Neural cell (in vitro differentiated cells): ENCODE data around the gene AKAP8L. TPM values are rescaled to one million over a fixed set of nuclear protein-coding genes. Genes with fewer than 3 reads are reported as not detected.

Experiments used
- H2AFZ ChIP-seq: fragments of 200-600, 300-800 bp; sonication (generic), shearing (Covaris generic); 2 replicates; pipeline ENCODE4 v1.6.0; 2014; ENCODE audit warnings: low read depth, mild to moderate bottlenecking, antibody characterized with exemption, low read length, moderate library complexity
- H3F3A ChIP-seq: fragments of 200-600 bp; shearing (Covaris generic); 2 replicates; pipeline ENCODE4 v1.6.1; 2016; ENCODE audit warnings: mild to moderate bottlenecking, moderate library complexity, mixed read lengths, antibody characterized with exemption, low read length; ENCODE audit not compliant: insufficient read depth, poor library complexity, severe bottlenecking
- H3K27ac ChIP-seq: fragments of 200-600, 300-800 bp; sonication (generic), shearing (Covaris generic); 2 replicates; pipeline ENCODE4 v1.5.1; 2014; ENCODE audit warnings: mild to moderate bottlenecking, low read length, moderate library complexity
- H3K27me3 ChIP-seq: fragments of 300-800, 200-600 bp; sonication (generic), shearing (Covaris generic); 2 replicates; pipeline ENCODE4 v1.6.0; 2014; ENCODE audit warnings: mild to moderate bottlenecking, low read depth, low read length, moderate library complexity; ENCODE audit not compliant: insufficient read depth
- H3K36me3 ChIP-seq: fragments of 300-800, 200-600 bp; sonication (generic), shearing (Covaris generic); 2 replicates; pipeline ENCODE4 v1.5.1; 2014; ENCODE audit warnings: mild to moderate bottlenecking, antibody characterized with exemption, low read length, moderate library complexity; ENCODE audit not compliant: insufficient read depth
- H3K4me2 ChIP-seq: fragments of 300-800, 200-600 bp; sonication (generic), shearing (Covaris generic); 2 replicates; pipeline ENCODE4 v1.6.0; 2014; ENCODE audit warnings: mild to moderate bottlenecking, low read length
- H3K4me3 ChIP-seq: fragments of 300-800, 200-600 bp; sonication (generic), shearing (Covaris generic); 2 replicates; pipeline ENCODE4 v1.5.1; 2014; ENCODE audit warnings: mild to moderate bottlenecking, low read length, moderate library complexity
- H3K79me2 ChIP-seq: fragments of 200-600 bp; shearing (Covaris generic); replicated peaks from 2 replicates; pipeline ENCODE4 v1.6.0; 2014; ENCODE audit warnings: mild to moderate bottlenecking, low read length, moderate library complexity; ENCODE audit not compliant: insufficient read depth
- H3K9ac ChIP-seq: fragments of 300-800, 200-600 bp; sonication (generic), shearing (Covaris generic); 2 replicates; pipeline ENCODE4 v1.6.1; 2016; ENCODE audit warnings: mild to moderate bottlenecking, low read length, mixed read lengths
- H3K9me2 ChIP-seq: fragments of 200-600 bp; shearing (Covaris generic); 2 replicates; pipeline ENCODE4 v1.6.1; 2016; ENCODE audit warnings: mild to moderate bottlenecking, low read length, mixed read lengths; ENCODE audit not compliant: insufficient read depth
- H3K9me3 ChIP-seq: fragments of 200-600, 300-800 bp; sonication (generic), shearing (Covaris generic); 2 replicates; pipeline ENCODE4 v1.6.1; 2016; ENCODE audit warnings: mild to moderate bottlenecking, mixed run types, low read length, moderate library complexity, mixed read lengths
- H4K20me1 ChIP-seq: fragments of 200-600 bp; shearing (Covaris generic); 2 replicates; pipeline ENCODE4 v1.6.1; 2016; ENCODE audit warnings: mild to moderate bottlenecking, mixed run types; ENCODE audit not compliant: insufficient read depth
- EP300 ChIP-seq: fragments of 450-650 bp; conservative IDR thresholded peaks from 2 replicates; pipeline ENCODE4 v1.6.1; 2014; ENCODE audit warnings: antibody characterized with exemption, mild to moderate bottlenecking, moderate library complexity; ENCODE audit not compliant: poor library complexity, severe bottlenecking
- EZH2 ChIP-seq: fragments of 200-600, 300-800 bp; shearing (Covaris generic), sonication (generic); IDR thresholded peaks from 2 replicates; pipeline ENCODE4 v1.6.1; 2014; ENCODE audit warnings: antibody characterized with exemption, low read length, borderline replicate concordance, mild to moderate bottlenecking; ENCODE audit not compliant: insufficient read depth, poor library complexity, severe bottlenecking
- MXI1 ChIP-seq: fragments of 450-650 bp; conservative IDR thresholded peaks from 2 replicates; pipeline ENCODE4 v1.6.1; 2014; ENCODE audit warnings: antibody characterized with exemption, mild to moderate bottlenecking; ENCODE audit not compliant: poor library complexity, severe bottlenecking
- POLR2AphosphoS5 ChIP-seq: IDR thresholded peaks from 2 replicates; pipeline ENCODE4 v1.6.1; 2012
- RAD21 ChIP-seq: fragments of 450-650 bp; conservative IDR thresholded peaks from 2 replicates; pipeline ENCODE4 v1.6.1; 2014; ENCODE audit warnings: antibody characterized with exemption, mild to moderate bottlenecking, moderate library complexity
- SMC3 ChIP-seq: fragments of 450-650 bp; conservative IDR thresholded peaks from 2 replicates; pipeline ENCODE4 v1.6.1; 2014; ENCODE audit warnings: antibody characterized with exemption, mild to moderate bottlenecking, moderate library complexity; ENCODE audit not compliant: poor library complexity
- TAF1 ChIP-seq: IDR thresholded peaks from 2 replicates; pipeline ENCODE4 v1.6.1; 2012; ENCODE audit warnings: low read depth
- polyA plus RNA-seq: library from polyadenylated mRNA; depleted of rRNA; stranded (reverse); fragments of >200 nt; gene quantifications from 2 replicates; pipeline ENCODE4 v1.2.3, GENCODE V29; 2014
- TF ChIP-seq, protein P1 (sequence below): fragments of 450-650 bp; IDR thresholded peaks from 2 replicates; pipeline ENCODE4 v1.5.1; 2014; ENCODE audit warnings: antibody characterized with exemption, mild to moderate bottlenecking, moderate library complexity; ENCODE audit not compliant: poor library complexity, severe bottlenecking
- TF ChIP-seq, protein P2 (sequence below): IDR thresholded peaks from 2 replicates; pipeline ENCODE4 v1.6.1; 2012; ENCODE audit warnings: borderline replicate concordance

The AKAP8L gene
- polyA plus RNA-seq, 1 donor from 2014 or later = 281 TPM

DNA sequence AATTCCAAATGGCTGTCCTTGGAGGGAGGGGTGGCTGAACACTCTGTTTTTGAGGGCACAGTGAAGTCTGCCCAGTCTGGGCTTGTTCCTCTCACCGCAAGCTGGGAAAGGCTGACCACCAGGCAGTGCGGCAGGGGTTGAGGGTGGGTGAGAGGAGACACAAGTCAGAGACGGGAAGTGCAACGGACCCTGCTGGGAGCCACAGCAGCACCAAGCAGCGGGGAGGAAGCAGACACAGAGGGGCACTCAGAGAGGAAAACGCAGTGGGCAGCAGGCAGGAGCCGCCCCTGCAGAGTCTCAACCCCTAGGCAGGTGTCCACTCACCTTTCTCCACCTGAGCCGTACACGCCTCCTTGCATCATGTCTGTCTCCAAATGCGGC is 15.6 kb downstream of the AKAP8L start:
- H3K79me2 ChIP-seq = peaks cover 63% of the 10 kb centered on the region
- H4K20me1 ChIP-seq = peaks cover 74% of the 10 kb centered on the region
- H3K36me3 ChIP-seq = no peaks in the 10 kb centered on the region
- H3K9me2 ChIP-seq = no peaks in the 10 kb centered on the region
- H3K9me3 ChIP-seq = no peaks in the 10 kb centered on the region
- H3F3A ChIP-seq = no peaks in the 10 kb centered on the region
- H3K9ac ChIP-seq = no peak overlapping the region
- no peak for TF ChIP-seq SMC3
- no peak for TF ChIP-seq EZH2
- no peak for TF ChIP-seq MXI1
- no peak for TF ChIP-seq EP300
- no peak for TF ChIP-seq TAF1
- no peak for TF ChIP-seq RAD21
- no peak for TF ChIP-seq POLR2AphosphoS5
- TF ChIP-seq, protein P1, sequence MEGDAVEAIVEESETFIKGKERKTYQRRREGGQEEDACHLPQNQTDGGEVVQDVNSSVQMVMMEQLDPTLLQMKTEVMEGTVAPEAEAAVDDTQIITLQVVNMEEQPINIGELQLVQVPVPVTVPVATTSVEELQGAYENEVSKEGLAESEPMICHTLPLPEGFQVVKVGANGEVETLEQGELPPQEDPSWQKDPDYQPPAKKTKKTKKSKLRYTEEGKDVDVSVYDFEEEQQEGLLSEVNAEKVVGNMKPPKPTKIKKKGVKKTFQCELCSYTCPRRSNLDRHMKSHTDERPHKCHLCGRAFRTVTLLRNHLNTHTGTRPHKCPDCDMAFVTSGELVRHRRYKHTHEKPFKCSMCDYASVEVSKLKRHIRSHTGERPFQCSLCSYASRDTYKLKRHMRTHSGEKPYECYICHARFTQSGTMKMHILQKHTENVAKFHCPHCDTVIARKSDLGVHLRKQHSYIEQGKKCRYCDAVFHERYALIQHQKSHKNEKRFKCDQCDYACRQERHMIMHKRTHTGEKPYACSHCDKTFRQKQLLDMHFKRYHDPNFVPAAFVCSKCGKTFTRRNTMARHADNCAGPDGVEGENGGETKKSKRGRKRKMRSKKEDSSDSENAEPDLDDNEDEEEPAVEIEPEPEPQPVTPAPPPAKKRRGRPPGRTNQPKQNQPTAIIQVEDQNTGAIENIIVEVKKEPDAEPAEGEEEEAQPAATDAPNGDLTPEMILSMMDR = no peak
- TF ChIP-seq, protein P2, sequence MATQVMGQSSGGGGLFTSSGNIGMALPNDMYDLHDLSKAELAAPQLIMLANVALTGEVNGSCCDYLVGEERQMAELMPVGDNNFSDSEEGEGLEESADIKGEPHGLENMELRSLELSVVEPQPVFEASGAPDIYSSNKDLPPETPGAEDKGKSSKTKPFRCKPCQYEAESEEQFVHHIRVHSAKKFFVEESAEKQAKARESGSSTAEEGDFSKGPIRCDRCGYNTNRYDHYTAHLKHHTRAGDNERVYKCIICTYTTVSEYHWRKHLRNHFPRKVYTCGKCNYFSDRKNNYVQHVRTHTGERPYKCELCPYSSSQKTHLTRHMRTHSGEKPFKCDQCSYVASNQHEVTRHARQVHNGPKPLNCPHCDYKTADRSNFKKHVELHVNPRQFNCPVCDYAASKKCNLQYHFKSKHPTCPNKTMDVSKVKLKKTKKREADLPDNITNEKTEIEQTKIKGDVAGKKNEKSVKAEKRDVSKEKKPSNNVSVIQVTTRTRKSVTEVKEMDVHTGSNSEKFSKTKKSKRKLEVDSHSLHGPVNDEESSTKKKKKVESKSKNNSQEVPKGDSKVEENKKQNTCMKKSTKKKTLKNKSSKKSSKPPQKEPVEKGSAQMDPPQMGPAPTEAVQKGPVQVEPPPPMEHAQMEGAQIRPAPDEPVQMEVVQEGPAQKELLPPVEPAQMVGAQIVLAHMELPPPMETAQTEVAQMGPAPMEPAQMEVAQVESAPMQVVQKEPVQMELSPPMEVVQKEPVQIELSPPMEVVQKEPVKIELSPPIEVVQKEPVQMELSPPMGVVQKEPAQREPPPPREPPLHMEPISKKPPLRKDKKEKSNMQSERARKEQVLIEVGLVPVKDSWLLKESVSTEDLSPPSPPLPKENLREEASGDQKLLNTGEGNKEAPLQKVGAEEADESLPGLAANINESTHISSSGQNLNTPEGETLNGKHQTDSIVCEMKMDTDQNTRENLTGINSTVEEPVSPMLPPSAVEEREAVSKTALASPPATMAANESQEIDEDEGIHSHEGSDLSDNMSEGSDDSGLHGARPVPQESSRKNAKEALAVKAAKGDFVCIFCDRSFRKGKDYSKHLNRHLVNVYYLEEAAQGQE = no peak
- no peaks in the 10 kb centered on the region for H3K27me3 ChIP-seq
- H3K4me3 ChIP-seq = no peak overlapping the region
- no peak overlapping the region for H2AFZ ChIP-seq
- H3K27ac ChIP-seq = no peak overlapping the region
- no peak overlapping the region for H3K4me2 ChIP-seq

DNA sequence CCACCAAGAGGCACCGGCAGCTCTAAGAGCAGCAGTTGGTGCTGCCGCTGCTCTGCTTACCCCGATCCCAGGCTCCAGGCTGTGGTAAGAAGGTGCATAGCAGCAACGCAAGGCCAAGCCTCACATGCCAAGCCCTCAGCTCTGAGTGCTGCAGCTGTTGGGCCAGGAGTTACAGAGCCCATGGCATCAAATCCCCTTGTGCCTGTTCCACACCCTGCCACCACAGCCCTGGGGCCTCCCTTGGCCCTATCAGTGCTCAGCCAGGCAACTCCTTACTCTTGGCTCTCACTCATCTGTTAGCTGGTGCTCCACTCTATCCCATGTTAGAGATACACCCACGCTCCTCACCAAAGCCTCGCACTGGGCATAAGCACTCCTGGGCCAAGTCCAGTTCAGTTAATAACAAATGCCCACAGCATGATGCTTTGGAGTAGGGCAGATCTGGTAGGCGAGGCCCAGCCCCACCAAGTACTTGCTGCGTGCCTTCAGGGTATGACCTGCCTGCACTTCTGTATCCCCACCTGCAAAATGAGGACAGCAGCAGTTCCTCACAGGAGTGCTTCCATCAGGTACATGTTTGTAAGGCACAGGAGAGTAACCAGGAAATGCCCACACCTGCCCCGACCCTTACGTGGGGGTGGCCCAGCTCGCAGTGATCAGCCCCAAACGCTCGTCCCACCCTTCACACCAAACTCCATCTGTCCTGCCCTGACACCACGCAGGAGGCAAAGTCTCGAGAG is 16.2 kb downstream of the AKAP8L start:
- H3K79me2 ChIP-seq = peaks cover 57% of the 10 kb centered on the region
- H3K36me3 ChIP-seq = no peaks in the 10 kb centered on the region
- H2AFZ ChIP-seq = no peak overlapping the region
- H4K20me1 ChIP-seq = peaks cover 69% of the 10 kb centered on the region
- TF ChIP-seq, protein P1 = no peak
- TF ChIP-seq SMC3 = no peak
- TF ChIP-seq, protein P2 = no peak
- TF ChIP-seq EZH2 = no peak
- no peak for TF ChIP-seq POLR2AphosphoS5
- TF ChIP-seq RAD21 = no peak
- TF ChIP-seq TAF1 = no peak
- TF ChIP-seq MXI1 = no peak
- TF ChIP-seq EP300 = no peak
- H3K9me2 ChIP-seq = no peaks in the 10 kb centered on the region
- H3K27me3 ChIP-seq = no peaks in the 10 kb centered on the region
- H3K27ac ChIP-seq = no peak overlapping the region
- H3K4me3 ChIP-seq = no peak overlapping the region
- H3K9ac ChIP-seq = no peak overlapping the region
- no peaks in the 10 kb centered on the region for H3F3A ChIP-seq
- no peaks in the 10 kb centered on the region for H3K9me3 ChIP-seq
- H3K4me2 ChIP-seq = no peak overlapping the region
